MCF 10A (cell line): ENCODE data around the gene EIF4B. TPM values are rescaled to one million over a fixed set of nuclear protein-coding genes. Genes with fewer than 3 reads are reported as not detected.

Source experiments
- BruUV-seq: library from RNA; stranded (reverse); fragments of 400-500 nt; replicated peaks from 2 replicates; lab custom pipeline; 2021; lab: Mats Ljungman, UMichigan
- CTCF ChIA-PET: fragments of 300-600 bp; sonication (Branson Sonifier 250); formaldehyde crosslinking; extraction: SDS; loops from one replicate; lab custom pipeline; 2021; ENCODE audit warnings: antibody characterized with exemption, inconsistent platforms; lab: Yijun Ruan, JAX
- POLR2A ChIA-PET: fragments of 300-600, 350-650 bp; sonication (Branson Sonifier 250); formaldehyde crosslinking; extraction: SDS; loops from one replicate; lab custom pipeline; 2020; ENCODE audit warnings: antibody characterized with exemption, inconsistent platforms; lab: Yijun Ruan, JAX
- DNase-seq: peaks from one replicate; pipeline ENCODE4 v3.0.0-alpha.2; 2018; ENCODE audit not compliant: unreplicated experiment
- H3K27ac Mint-ChIP-seq: one replicate; pipeline ENCODE4 v1.8.0; 2022; ENCODE audit warnings: mild to moderate bottlenecking, low read depth, mixed read lengths; ENCODE audit not compliant: unreplicated experiment
- H3K27me3 Mint-ChIP-seq: one replicate; pipeline ENCODE4 v1.8.0; 2022; ENCODE audit warnings: mixed read lengths; ENCODE audit not compliant: insufficient read depth, unreplicated experiment
- H3K36me3 Mint-ChIP-seq: one replicate; pipeline ENCODE4 v1.8.0; 2022; ENCODE audit warnings: mild to moderate bottlenecking, moderate library complexity, mixed read lengths; ENCODE audit not compliant: insufficient read depth, unreplicated experiment
- H3K4me1 Mint-ChIP-seq: one replicate; pipeline ENCODE4 v1.8.0; 2022; ENCODE audit warnings: mixed read lengths; ENCODE audit not compliant: insufficient read depth, unreplicated experiment
- H3K4me3 Mint-ChIP-seq: one replicate; pipeline ENCODE4 v1.8.0; 2022; ENCODE audit warnings: mild to moderate bottlenecking, moderate library complexity, mixed read lengths; ENCODE audit not compliant: unreplicated experiment
- H3K9me3 Mint-ChIP-seq: one replicate; pipeline ENCODE4 v1.8.0; 2022; ENCODE audit warnings: mixed read lengths; ENCODE audit not compliant: unreplicated experiment
- intact Hi-C: fragments of 100-400 bp; cut with micrococcal nuclease; formaldehyde crosslinking; loops from 2 replicates; pipeline ENCODE4 v1.14.1; 2022
- total RNA-seq: library from RNA; stranded (reverse); gene quantifications from 2 replicates; pipeline ENCODE4 v1.2.3, GENCODE V29; 2022
- TF ChIP-seq, protein P1 (sequence below): fragments of 200-600 bp; IDR thresholded peaks from one replicate; pipeline ENCODE4 v1.8.0; 2022; ENCODE audit warnings: antibody characterized with exemption, mild to moderate bottlenecking; ENCODE audit not compliant: unreplicated experiment

EIF4B gene
- total RNA-seq, 1 experiment from 2014 or later: 658 TPM

DNA sequence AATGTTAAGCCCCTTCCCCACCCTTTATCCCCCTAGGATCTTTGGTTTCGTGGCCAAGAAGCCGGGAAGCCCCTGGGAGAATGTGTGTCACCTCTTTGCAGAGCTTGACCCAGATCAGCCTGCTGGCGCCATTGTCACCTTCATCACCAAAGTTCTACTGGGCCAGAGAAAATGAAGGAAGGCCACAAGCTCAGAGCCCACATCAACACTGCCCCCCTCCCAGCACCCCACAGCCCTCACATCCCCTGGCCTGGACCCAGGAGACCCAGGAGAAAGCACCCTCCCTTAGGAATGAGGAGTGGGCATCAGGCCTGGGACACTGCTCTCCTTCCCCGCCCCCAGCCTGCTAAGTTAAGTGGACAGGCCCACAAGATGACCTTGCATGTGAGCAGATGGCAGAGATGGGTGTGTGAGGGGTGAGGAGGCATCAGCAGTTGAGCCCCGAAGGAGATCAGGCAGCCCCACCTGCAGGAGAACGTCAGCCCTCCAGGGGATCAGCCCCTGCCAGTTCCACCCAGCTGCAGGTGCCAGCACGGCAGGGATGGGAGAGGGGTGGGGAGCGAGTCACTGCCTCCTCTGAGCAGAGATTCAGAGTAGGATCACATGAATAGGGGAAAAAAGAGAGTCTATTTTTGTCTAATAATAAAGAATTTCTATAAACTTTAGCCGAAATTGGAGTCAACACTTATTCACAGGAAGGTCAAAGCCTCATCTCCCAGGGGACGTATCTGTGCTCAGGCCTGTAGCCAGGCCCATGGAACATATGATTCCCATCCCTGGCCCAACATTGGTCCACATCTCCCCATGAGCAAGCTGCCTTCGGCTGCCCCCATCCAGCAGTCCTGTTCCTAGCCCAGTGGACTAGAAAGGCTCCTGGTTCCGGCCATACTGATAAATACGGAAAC, 57.7 kb downstream of the EIF4B start:
- H3K36me3 Mint-ChIP-seq: peaks cover 56% of the 10 kb centered on the region
- H3K9me3 Mint-ChIP-seq: no peaks in the 10 kb centered on the region
- H3K4me1 Mint-ChIP-seq: peaks cover 11% of the 10 kb centered on the region
- no peak overlapping the region for H3K4me3 Mint-ChIP-seq
- TF ChIP-seq, protein P1, sequence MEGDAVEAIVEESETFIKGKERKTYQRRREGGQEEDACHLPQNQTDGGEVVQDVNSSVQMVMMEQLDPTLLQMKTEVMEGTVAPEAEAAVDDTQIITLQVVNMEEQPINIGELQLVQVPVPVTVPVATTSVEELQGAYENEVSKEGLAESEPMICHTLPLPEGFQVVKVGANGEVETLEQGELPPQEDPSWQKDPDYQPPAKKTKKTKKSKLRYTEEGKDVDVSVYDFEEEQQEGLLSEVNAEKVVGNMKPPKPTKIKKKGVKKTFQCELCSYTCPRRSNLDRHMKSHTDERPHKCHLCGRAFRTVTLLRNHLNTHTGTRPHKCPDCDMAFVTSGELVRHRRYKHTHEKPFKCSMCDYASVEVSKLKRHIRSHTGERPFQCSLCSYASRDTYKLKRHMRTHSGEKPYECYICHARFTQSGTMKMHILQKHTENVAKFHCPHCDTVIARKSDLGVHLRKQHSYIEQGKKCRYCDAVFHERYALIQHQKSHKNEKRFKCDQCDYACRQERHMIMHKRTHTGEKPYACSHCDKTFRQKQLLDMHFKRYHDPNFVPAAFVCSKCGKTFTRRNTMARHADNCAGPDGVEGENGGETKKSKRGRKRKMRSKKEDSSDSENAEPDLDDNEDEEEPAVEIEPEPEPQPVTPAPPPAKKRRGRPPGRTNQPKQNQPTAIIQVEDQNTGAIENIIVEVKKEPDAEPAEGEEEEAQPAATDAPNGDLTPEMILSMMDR: no peak
- DNase-seq: no peak
- ChIA-PET CTCF (interaction anchor here (0.6 to 15.4 kb wide), 10 partner anchors 10 to 413 kb away, joined by 3 to 267 read pairs (median 4); partner anchors contain the start of genes AAAS, IGFBP6, SOAT2 and SPRYD3), POLR2A (interaction anchor here (1.1 to 2.0 kb wide), 2 partner anchors 34 to 36 kb away, joined by 4 to 6 read pairs; no protein-coding TSS in a partner anchor)
- TSS peak; percentile 66 for BruUV-seq
- intact Hi-C loops: no loop called here
- H3K27me3 Mint-ChIP-seq: no peaks in the 10 kb centered on the region
- no peak overlapping the region for H3K27ac Mint-ChIP-seq

DNA sequence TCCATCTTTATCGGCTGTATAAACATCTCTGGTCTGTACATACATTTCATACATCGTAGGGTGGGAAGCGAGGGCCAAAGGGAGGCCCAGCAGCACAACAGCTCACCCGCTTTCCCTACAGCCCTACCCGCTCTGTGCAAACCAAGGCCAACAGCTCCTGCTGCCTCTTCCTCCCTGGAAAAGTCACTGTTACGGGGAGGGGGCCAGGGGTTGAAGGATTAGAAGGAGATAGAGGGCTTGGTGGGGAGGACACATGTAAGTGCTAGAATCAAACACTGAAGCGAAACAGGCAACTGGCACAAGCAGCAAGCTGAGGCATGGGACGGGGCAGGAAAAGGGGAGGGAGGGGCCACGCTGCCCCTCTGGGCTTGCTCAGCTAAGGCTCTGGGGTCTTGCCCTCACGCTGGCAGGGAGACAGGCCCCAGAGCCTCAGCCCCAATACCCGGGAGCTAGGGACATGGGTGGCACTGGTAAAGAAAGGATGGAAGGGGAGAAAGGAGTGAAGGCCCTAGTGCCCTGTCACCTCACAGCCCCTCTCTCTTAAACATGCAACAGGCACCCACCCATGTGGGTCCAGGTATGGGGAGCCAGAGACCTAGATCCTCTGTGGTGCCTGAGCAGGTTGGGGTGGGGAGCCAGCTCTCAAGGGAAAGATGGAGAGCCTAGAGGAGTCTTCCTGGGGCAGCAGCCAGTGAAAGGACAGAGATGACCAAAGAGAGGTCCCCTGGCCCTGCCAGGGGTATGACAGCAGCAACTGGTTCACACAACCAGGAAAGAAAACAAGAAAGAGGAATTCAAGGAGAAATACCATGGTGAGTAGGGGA, 58.6 kb downstream of the EIF4B start:
- CTCF ChIA-PET: interaction anchor here (0.6 to 15.4 kb wide), 24 partner anchors 8 to 412 kb away, joined by 3 to 267 read pairs (median 6); partner anchors contain the start of genes AAAS, IGFBP6, SOAT2 and SPRYD3
- DNase-seq: no peak
- peaks cover 11% of the 10 kb centered on the region for H3K4me1 Mint-ChIP-seq
- intact Hi-C loops: no loop called here
- H3K36me3 Mint-ChIP-seq: peaks cover 55% of the 10 kb centered on the region
- TF ChIP-seq, protein P1: no peak
- no TSS peak for BruUV-seq
- no peak overlapping the region for H3K4me3 Mint-ChIP-seq
- POLR2A ChIA-PET: interaction anchor here (0.8 to 2.6 kb wide), 4 partner anchors 13 to 35 kb away, joined by 3 to 39 read pairs (median 10); partner anchors contain the start of genes IGFBP6 and SPRYD3
- H3K9me3 Mint-ChIP-seq: no peaks in the 10 kb centered on the region
- no peak overlapping the region for H3K27ac Mint-ChIP-seq
- no peaks in the 10 kb centered on the region for H3K27me3 Mint-ChIP-seq

DNA sequence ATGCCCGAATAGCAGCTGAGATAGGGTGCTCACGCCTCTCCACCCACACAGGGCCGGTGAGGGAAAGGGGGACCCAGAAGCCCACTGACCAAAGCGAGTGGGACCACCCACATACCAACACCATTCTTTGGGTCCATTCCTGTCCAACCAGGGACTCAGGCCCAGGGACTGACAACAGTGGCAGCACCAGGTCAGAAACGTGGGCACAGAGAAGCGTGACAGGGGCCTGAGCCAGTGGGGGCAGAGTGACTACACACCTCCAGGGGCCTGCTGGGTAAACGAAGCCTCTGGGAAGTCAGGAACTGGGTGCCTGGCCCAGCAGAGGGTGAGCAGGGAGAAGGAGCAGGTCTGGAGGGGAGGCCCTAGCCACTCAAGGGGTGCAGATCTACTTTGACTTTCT, 59.2 kb downstream of the EIF4B start:
- intact Hi-C loops: no loop called here
- CTCF ChIA-PET: interaction anchor here (0.6 to 15.4 kb wide), 33 partner anchors 9 to 416 kb away, joined by 3 to 267 read pairs (median 6); partner anchors contain the start of genes AAAS, IGFBP6, SOAT2 and SPRYD3
- BruUV-seq: TSS peak; percentile 38
- peaks cover 51% of the 10 kb centered on the region for H3K36me3 Mint-ChIP-seq
- H3K27me3 Mint-ChIP-seq: no peaks in the 10 kb centered on the region
- POLR2A ChIA-PET: interaction anchor here (0.8 to 2.6 kb wide), 7 partner anchors 13 to 323 kb away, joined by 3 to 39 read pairs (median 3); partner anchors contain the start of genes IGFBP6 and SPRYD3
- no peaks in the 10 kb centered on the region for H3K9me3 Mint-ChIP-seq
- no peak overlapping the region for H3K27ac Mint-ChIP-seq
- TF ChIP-seq, protein P1: no peak
- peaks cover 11% of the 10 kb centered on the region for H3K4me1 Mint-ChIP-seq
- DNase-seq: no peak
- no peak overlapping the region for H3K4me3 Mint-ChIP-seq
